ENCODE measurements around the gene GLP1R.

GLP1R gene

GRCh38 chr6:39048481-39049399 is at the start of gene GLP1R:
Gene GLP1R, plus strand, starts transcription at chr6:39048781. Its CDS starts 60 bp downstream, at chr6:39048841.
- no peak for DNase-seq

GRCh38 chr6:39003072-39003471 is 45.5 kb upstream of the GLP1R start:
- DNase-seq = no peak

GRCh38 chr6:39003492-39003891 is 45.1 kb upstream of the GLP1R start:
- no peak for DNase-seq

- no peak for DNase-seq
Measured at GRCh38 chr6:39004801-39005200, 43.8 kb upstream of the GLP1R start.

- no peak for DNase-seq
Measured at GRCh38 chr6:39005774-39006173, 42.8 kb upstream of the GLP1R start.

- no peak for DNase-seq
Measured at GRCh38 chr6:39007575-39007974, 41.0 kb upstream of the GLP1R start.

GRCh38 chr6:39008737-39009136 is 39.8 kb upstream of the GLP1R start:
- no peak for DNase-seq

- DNase-seq = no peak
Measured at GRCh38 chr6:39009476-39009875, 39.1 kb upstream of the GLP1R start.

GRCh38 chr6:39016839-39017546 is 31.6 kb upstream of the GLP1R start:
- DNase-seq = no peak

GRCh38 chr6:39017547-39017880 is 31.1 kb upstream of the GLP1R start:
- no peak for DNase-seq

- no peak for DNase-seq
Measured at GRCh38 chr6:39018103-39018502, 30.5 kb upstream of the GLP1R start.

GRCh38 chr6:39020136-39020535 is 28.4 kb upstream of the GLP1R start:
- no peak for DNase-seq

- DNase-seq = no peak
Measured at GRCh38 chr6:39021041-39021440, 27.5 kb upstream of the GLP1R start.

- DNase-seq = no peak
Measured at GRCh38 chr6:39021779-39022178, 26.8 kb upstream of the GLP1R start.

GRCh38 chr6:39026175-39026574 is 22.4 kb upstream of the GLP1R start:
- no peak for DNase-seq

GRCh38 chr6:39029156-39030011 is 19.2 kb upstream of the GLP1R start:
- DNase-seq = peak; percentile 71

GRCh38 chr6:39035681-39036080 is 12.9 kb upstream of the GLP1R start:
- no peak for DNase-seq

GRCh38 chr6:39037082-39037508 is 11.5 kb upstream of the GLP1R start:
- DNase-seq = no peak

- DNase-seq = no peak
Measured at GRCh38 chr6:39037707-39038106, 10.9 kb upstream of the GLP1R start.

GRCh38 chr6:39040080-39040673 is 8.4 kb upstream of the GLP1R start:
- no peak for DNase-seq

GRCh38 chr6:39041072-39041471 is 7.5 kb upstream of the GLP1R start:
- no peak for DNase-seq

GRCh38 chr6:39043776-39044175 is 4.8 kb upstream of the GLP1R start:
- no peak for DNase-seq

- DNase-seq = no peak
Measured at GRCh38 chr6:39044181-39044580, 4.4 kb upstream of the GLP1R start.

Measured in activated CD4-positive, CD25-positive, alpha-beta regulatory T cell treated with anti-CD3 and anti-CD28 coated beads, Interleukin-2, amount 50 U/mL, for 72 hours (primary cell).